ENCODE results near the gene KIF5A.
"Not testable (repeated sequence)": the region's sequence is repeated elsewhere in the genome, so short reads cannot be mapped to it uniquely, and the experiment has no call there.

KIF5A gene

DNA sequence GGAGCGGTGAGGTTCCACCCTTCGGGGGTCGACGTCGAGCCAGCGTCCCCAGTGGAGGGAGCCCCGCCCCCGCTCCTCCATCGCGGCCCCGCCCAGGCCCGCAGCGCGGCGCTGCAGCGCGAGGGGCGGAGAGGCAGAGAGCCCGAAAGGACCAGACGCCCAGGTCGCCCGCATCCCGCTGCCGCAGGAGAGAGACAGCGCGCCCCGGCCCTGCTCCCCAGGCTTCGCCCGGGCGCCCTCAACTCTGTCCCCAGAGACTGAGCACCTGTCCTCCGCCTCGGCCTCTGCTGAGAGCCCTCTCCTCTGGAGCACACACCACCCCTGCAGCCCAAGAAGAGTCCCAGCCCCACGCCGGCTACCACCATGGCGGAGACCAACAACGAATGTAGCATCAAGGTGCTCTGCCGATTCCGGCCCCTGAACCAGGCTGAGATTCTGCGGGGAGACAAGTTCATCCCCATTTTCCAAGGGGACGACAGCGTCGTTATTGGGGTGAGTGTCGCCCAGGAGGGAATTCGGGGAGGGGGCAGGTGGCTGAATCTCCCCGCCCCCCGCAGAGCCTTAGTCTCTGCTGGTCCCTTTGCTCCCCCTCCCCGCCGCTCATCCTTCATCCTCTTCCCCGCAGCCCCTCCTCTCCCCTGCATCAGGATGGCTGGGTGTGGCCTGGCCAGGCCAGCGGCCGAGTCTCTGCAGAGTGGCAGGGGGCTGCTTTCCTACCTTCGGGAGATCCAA, at the start of gene KIF5A:
TSS of gene KIF5A (plus strand) at position 136 of the 732 bp plus-strand sequence. CDS start at position 364, 228 bp downstream.
- no peak for DNase-seq

DNA sequence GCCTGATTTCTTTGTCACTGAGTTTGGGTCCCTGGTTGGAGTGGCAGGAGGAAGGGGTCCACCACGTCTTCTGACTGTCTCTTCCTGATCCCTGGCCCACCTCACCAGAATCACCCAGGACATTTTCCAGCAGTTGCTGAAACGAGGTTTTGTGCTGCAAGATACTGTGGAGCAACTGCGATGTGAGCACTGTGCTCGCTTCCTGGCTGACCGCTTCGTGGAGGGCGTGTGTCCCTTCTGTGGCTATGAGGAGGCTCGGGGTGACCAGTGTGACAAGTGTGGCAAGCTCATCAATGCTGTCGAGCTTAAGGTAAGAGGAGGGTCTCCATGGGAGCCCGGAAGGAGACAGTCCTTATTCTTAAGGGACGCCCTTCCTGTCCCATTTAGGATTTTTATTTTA, 49.6 kb upstream of the KIF5A start:
- DNase-seq = no peak

DNA sequence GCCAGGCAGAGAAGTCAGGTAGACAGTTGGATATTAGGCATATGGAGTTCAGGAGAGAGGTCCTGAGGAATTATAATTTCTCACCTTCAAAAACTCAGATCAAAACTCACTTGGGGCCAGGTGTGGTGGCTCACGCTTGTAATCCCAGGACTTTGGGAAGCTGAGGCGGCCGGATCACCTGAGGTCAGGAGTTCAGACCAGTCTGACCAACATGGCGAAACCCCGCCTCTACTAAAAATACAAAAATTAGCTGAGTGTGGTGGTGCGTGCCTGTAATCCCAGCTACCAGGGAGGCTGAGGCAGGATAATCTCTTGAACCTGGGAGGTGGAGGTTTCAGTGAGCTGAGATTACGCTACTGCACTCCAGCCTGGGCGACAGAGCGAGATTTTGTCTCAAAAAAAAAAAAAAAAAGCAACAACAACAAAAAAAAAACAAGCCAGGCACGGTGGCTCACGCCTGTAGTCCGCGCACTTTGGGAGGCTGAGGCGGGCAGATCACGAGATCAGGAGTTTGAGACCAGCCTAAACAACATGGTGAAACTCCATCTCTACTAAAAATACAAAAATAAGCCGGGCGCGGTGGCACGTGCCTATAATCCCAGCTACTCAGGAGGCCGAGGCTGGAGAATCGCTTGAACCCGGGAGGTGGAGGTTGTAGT, 47.4 kb upstream of the KIF5A start:
- not testable (repeated sequence) for DNase-seq

DNA sequence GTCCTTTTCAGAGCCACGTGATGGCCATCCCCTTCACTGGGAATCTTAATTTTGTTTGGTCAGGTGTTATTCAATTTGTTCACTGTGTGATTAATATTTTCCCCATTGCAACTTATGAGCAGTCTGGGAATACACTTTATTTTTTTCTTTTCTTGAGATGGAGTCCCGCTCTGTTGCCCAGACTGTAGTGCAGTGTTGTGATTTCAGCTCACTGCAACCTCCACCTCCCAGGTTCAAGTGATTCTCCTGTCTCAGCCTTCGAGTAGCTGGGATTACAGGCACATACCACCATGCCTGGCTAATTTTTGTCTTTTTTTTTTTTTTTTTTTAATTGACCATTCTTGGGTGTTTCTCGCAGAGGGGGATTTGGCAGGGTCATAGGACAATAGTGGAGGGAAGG, 43.3 kb upstream of the KIF5A start:
- DNase-seq = not testable (repeated sequence)

DNA sequence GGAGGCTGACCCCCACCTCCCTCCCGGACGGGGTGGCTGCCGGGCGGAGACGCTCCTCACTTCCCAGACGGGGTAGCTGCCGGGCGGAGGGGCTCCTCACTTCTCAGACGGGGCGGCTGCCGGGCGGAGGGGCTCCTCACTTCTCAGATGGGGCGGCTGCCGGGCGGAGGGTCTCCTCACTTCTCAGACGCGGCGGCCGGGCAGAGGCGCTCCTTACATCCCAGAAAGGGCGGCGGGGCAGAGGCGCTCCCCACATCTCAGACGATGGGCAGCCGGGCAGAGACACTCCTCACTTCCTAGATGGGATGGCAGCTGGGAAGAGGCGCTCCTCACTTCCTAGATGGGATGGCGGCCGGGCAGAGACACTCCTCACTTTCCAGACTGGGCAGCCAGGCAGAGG, 42.0 kb upstream of the KIF5A start:
- DNase-seq = not testable (repeated sequence)

DNA sequence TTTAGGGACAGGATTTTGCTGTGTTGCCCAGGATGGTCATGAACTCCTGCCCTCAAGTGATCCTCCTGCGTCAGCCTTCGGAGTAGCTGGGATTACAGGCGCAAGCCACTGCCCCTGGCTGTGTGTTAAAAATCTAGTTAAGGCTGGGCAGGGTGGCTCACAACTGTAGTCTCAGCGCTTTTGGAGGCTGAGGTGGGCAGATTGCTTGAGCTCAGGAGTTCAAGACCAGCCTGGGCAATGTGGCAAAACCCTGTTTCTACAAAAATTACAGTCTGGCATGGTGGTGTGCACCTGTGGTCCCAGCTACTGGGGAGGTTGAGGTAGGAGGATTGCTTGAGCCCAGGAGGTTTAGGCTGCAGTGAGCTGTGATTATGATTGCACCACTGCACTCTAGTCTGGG, 38.7 kb upstream of the KIF5A start:
- no peak for DNase-seq

DNA sequence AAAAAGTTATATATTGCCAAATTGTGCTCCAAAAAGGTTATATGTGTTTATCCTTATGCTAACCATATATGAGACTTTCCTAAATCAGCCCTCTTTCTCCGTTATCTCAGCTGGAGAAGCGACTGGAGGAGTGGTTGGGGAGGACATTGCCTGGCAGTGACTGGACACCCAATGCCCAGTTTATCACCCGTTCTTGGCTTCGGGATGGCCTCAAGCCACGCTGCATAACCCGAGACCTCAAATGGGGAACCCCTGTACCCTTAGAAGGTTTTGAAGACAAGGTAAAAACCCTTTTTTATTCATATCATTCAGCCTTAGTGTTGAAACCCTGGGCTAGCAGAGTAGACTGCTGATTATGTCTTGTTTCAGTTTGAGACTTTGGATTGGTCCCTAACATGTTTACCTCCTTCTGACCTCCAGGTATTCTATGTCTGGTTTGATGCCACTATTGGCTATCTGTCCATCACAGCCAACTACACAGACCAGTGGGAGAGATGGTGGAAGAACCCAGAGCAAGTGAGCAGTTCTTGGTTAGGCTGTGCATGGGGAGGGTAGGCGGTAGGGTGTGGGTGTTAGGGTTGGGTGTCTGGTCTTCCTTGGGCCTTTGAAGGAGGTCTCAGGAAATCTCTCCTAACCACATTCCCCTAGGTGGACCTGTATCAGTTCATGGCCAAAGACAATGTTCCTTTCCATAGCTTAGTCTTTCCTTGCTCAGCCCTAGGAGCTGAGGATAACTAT, 38.1 kb upstream of the KIF5A start:
- no peak for DNase-seq

DNA sequence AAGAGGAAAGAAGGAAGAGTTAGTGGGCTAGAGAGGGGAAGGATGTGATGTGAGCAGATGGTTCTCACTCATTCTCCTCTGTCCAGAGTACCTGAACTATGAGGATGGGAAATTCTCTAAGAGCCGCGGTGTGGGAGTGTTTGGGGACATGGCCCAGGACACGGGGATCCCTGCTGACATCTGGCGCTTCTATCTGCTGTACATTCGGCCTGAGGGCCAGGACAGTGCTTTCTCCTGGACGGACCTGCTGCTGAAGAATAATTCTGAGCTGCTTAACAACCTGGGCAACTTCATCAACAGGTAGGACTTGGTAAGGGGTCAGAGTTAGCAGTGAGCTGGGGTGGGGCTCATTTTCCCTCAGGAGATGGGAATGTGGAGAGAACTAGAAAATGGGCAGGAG, 37.2 kb upstream of the KIF5A start:
- peak; percentile 7 for DNase-seq

DNA sequence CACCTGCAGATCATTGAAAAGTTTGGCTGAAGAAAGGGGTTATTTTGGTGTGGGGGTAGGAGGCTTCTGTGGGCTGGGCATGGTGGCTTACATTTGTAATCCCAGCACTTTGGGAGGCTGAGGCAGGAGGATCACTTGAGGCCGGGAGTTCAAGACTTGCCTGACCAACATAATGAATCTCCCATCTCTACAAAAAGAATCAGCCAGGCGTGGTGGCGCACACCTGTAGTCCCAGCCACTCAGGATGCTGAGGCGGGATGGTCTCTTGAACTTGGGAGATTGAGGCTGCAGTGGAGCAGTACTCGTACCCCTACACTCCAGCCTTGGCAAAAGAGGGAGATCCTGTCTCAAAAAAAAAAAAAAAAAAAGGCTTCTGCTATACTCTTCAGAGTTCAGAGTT, 36.6 kb upstream of the KIF5A start:
- no peak for DNase-seq

DNA sequence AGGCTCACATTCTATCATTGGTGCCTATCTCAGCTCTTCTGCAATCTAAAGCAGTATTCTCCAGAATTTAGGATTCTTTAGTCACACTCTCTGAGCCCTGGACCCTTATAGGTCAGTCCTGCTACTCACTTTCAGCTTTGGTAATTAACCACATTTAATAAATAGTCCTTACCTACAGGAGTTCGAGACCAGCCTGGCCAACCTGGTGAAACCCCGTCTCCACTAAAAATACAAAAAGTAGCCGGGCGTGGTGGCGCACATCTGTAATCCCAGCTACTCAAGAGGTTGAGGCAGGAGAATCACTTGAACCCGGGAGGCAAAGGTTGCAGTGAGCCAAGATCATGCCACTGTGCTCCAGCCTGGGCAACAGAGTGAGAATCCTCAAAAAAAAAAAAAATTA, 36.2 kb upstream of the KIF5A start:
- DNase-seq = not testable (repeated sequence)

DNA sequence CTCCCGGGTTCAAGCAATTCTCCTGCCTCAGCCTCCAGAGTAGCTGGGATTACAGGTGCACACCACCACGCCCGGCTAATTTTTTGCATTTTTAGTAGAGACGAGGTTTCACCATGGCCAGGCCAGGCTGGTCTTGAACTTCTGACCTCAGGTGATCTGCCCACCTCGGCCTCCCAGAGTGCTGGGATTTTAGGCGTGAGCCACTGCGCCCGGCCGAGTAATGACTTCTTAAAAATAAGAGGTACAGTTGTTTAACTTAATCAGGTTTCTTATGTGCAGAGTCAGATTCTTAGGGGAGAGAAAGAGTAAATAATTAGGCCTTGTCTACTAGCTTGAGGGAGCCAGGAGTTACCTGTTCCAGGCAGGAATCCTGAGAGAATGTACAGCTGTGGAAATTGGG, 35.6 kb upstream of the KIF5A start:
- DNase-seq = not testable (repeated sequence)

DNA sequence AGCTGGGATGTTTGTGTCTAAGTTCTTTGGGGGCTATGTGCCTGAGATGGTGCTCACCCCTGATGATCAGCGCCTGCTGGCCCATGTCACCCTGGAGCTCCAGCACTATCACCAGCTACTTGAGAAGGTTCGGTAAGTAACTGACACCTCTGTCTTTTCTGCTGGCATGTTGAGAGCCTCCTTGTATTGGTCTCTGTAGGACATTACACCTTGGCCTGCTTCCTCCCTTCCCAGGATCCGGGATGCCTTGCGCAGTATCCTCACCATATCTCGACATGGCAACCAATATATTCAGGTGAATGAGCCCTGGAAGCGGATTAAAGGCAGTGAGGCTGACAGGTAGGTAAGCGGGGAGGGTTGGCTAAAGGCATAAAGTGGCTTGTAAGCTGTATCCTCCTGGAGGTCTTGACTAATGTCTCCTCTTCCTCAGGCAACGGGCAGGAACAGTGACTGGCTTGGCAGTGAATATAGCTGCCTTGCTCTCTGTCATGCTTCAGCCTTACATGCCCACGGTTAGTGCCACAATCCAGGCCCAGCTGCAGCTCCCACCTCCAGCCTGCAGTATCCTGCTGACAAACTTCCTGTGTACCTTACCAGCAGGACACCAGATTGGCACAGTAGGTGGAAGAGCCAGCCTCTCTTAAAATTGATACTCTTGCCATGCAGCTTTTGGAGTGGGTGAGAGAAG, 35.0 kb upstream of the KIF5A start:
- no peak for DNase-seq

DNA sequence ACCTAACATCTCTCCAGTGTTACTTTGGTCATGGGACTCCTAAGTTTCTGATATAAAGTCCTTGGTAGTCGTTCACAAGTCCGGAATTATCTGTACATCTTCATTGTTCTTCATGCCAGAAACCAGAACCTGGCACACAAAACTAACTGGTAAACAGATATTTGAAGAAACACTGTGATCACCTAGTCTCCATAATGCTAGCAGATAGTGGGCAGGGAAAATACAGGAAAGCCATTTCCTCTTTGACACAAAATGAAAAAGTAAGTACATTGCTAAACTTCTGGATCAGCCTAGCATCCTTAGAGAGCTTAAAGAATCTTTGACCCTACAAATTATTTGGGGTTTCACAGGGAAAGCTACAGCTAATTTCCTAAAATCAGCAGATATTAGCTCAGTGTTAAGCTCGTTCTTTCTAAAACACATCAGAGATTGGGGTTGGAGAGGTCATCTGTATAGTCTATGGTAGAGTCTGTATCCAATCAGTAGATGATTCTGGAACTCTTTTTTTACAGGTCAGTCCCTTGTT, 34.4 kb upstream of the KIF5A start:
- no peak for DNase-seq

DNA sequence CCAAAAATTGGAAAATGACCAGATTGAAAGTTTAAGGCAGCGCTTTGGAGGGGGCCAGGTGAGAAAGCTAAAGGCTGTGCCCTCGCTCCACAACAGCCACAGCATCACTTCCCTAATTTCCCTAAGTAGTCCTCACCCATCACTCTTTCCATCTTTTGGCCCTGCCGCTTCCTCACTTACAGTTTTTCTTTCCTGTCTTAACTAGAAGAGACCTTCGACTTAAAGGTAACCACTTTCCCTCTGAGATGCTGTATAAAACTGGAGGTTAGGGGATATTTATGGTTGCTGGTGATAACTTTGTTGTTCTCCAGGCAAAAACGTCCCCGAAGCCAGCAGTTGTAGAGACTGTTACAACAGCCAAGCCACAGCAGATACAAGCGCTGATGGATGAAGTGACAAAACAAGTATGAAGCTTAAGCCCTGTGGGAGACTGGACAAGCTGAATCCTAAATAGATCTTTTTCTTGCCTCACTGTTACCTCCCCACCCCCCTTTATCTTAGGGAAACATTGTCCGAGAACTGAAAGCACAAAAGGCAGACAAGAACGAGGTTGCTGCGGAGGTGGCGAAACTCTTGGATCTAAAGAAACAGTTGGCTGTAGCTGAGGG, 33.8 kb upstream of the KIF5A start:
- no peak for DNase-seq

DNA sequence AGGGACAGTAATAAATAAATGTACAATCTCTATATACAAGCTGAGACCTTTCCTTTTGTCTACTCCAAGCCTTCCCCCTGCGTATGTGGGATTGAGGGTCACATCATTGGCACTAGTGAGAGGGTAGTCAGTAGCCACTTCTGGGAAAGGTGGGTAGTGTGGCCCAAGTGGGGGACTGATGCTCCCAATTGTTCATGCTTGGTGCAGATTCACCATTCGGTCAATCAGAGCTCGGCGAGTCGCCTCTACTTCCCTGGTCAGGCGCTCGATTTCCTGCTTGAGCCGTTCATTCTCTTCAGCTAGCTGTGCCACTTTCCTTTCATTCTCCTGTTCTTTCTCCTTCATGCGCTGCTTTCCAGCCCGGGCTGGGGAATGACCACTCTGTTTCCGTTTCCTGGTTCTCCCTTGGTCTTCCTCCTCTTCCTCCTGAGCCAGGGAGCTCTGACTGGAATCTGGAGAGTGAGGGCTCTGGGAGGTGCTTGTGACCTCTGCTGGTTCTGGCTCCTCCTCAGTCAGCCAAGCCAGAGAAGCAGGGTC, 33.2 kb upstream of the KIF5A start:
- DNase-seq = no peak

DNA sequence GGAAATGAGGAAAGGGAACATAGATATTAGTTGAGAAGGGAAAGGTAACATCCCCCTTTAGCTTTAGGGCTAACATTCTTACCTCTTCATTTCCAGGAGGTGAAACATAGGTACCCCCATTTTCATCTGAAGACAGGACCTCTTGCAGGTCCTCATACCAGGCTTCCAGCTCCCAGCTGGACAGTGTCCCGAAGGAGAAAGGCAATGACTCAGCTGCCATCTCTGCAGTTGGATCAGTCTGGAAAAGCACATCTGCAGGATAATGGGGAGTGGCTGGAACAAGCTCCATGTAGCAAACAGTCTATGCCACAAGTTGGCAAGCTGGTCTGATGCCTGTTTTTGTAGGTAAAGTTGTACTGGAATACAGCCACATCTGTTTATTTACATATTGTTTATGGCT, 32.7 kb upstream of the KIF5A start:
- DNase-seq = no peak

DNA sequence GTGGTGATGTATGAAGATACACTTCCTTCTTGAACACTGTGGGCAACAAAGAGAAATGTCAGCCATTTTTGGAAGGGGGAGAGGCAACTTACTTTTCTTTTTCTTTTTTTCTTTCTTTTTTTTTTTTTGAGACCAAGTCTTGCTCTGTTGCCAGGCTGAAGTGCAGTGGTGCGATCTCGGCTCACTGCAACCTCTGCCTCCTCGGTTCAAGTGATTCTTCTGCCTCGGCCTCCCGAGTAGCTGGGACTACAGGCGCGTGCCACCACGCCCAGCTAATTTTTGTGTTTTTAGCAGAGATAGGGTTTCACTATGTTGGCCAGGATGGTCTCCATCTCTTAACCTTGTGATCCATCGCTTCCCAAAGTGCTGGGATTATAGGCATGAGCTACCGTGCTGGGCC, 32.1 kb upstream of the KIF5A start:
- not testable (repeated sequence) for DNase-seq

DNA sequence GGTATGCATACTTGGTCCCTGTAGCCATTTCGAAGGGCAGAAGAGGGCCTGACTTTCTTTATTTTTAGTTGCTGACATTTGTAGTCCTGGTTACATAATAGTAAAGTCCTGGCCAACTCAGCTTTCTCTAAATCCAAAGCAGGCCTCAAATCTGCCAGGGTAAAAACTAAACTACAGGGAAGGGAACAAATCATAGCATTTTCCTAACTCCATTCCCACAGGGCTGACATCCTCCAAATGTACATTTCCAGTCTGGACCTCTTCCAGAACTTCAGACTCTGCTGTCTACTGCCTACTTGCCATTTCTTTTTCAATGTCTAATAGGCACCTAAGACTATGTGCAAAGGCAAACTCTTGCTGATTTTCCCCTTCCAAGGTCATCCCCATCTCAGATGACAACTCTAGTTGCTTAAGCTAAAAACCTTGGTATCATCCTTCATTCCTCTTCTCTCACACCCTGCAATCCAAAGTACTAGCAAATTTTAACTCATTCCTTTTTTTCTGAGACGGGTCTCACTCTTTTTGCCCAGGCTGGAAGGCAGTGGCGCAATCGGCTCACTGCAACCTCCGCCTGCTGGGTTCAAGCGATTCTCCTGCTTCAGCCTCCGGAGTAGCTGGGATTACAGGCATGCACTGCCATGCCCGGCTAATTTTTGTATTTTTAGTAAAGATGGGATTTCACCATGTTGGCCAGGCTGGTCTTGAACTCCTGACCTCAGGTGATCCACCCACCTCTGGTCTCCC, 31.5 kb upstream of the KIF5A start:
- DNase-seq = no peak

DNA sequence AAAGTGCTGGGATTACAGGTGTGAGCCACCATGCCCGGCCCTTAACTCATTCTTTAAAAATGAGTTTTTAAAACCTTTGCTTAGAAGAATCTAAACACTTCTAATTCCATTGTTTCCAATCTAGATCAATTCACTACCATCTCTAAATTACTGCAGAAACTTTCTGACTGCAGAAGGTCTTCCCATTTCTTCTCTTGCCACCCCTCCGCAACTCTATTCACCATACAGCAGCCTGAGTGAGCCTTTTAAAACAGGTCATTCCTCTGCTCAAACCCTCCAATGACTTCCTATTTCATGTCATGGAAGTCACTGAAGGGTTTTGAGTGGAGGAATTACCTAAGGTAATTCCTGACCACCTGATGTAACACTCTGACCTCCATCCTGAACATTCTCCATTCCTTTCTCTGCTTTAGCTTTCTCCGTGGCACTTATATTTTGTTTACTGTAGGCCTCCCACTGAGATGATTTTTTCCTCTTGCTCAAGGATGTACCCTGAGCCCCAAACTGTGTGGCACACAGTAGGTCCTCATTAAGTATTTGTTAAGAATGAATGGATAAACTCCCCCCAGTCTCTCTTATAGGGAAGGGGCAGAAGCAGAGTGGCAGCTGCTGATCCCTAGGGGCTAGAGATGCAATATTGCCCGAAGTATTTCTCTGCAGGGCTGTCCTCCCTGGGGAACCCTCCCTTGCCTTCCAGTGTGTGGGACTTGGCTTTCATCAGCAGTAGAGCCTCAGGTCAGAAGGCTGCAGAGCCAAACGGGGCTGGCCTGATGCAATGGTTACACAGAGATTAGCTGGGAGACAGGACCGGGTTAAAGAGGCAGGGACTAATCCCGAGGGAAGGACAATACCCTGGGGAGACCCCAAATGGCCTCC, 30.7 kb upstream of the KIF5A start:
- peak; percentile 58 for DNase-seq

DNA sequence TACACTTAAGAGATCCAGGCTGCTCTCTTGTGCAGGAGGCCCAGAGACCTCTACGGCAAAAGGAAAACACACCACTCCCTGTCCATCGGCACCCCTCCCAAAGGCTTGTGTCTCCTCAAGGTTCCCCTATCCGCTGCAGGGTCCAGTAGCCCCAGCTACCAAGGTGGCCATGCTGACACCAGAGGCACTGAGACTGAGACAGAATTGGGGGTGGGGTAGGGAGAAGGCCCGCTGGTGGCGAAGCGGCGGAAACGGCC, 30.1 kb upstream of the KIF5A start:
- peak; percentile 62 for DNase-seq
